Measurements from ENCODE around the gene ISM1.

GRCh38 chr20:13288357-13288756, 67.3 kb downstream of the ISM1 start:
- no peak for TF ChIP-seq POLR2AphosphoS5 (IDR thresholded peaks at IDR 0.05)
- no peak for TF ChIP-seq CTCF (IDR thresholded peaks at IDR 0.05)

Data from prostate gland (tissue), 2 donors.